Neural cell (in vitro differentiated cells): ENCODE data around the gene POLK. TPM values are rescaled to one million over a fixed set of nuclear protein-coding genes. Genes with fewer than 3 reads are reported as not detected.
"Not testable (repeated sequence)": the region's sequence is repeated elsewhere in the genome, so short reads cannot be mapped to it uniquely, and the experiment has no call there.

Experiments used
- H2AFZ ChIP-seq: fragments of 200-600, 300-800 bp; sonication (generic), shearing (Covaris generic); 2 replicates; pipeline ENCODE4 v1.6.0; 2014; ENCODE audit warnings: low read depth, mild to moderate bottlenecking, antibody characterized with exemption, low read length, moderate library complexity
- H3F3A ChIP-seq: fragments of 200-600 bp; shearing (Covaris generic); 2 replicates; pipeline ENCODE4 v1.6.1; 2016; ENCODE audit warnings: mild to moderate bottlenecking, moderate library complexity, mixed read lengths, antibody characterized with exemption, low read length; ENCODE audit not compliant: insufficient read depth, poor library complexity, severe bottlenecking
- H3K27ac ChIP-seq: fragments of 200-600, 300-800 bp; sonication (generic), shearing (Covaris generic); 2 replicates; pipeline ENCODE4 v1.5.1; 2014; ENCODE audit warnings: mild to moderate bottlenecking, low read length, moderate library complexity
- H3K27me3 ChIP-seq: fragments of 300-800, 200-600 bp; sonication (generic), shearing (Covaris generic); 2 replicates; pipeline ENCODE4 v1.6.0; 2014; ENCODE audit warnings: mild to moderate bottlenecking, low read depth, low read length, moderate library complexity; ENCODE audit not compliant: insufficient read depth
- H3K36me3 ChIP-seq: fragments of 300-800, 200-600 bp; sonication (generic), shearing (Covaris generic); 2 replicates; pipeline ENCODE4 v1.5.1; 2014; ENCODE audit warnings: mild to moderate bottlenecking, antibody characterized with exemption, low read length, moderate library complexity; ENCODE audit not compliant: insufficient read depth
- H3K4me2 ChIP-seq: fragments of 300-800, 200-600 bp; sonication (generic), shearing (Covaris generic); 2 replicates; pipeline ENCODE4 v1.6.0; 2014; ENCODE audit warnings: mild to moderate bottlenecking, low read length
- H3K4me3 ChIP-seq: fragments of 300-800, 200-600 bp; sonication (generic), shearing (Covaris generic); 2 replicates; pipeline ENCODE4 v1.5.1; 2014; ENCODE audit warnings: mild to moderate bottlenecking, low read length, moderate library complexity
- H3K79me2 ChIP-seq: fragments of 200-600 bp; shearing (Covaris generic); replicated peaks from 2 replicates; pipeline ENCODE4 v1.6.0; 2014; ENCODE audit warnings: mild to moderate bottlenecking, low read length, moderate library complexity; ENCODE audit not compliant: insufficient read depth
- H3K9ac ChIP-seq: fragments of 300-800, 200-600 bp; sonication (generic), shearing (Covaris generic); 2 replicates; pipeline ENCODE4 v1.6.1; 2016; ENCODE audit warnings: mild to moderate bottlenecking, low read length, mixed read lengths
- H3K9me2 ChIP-seq: fragments of 200-600 bp; shearing (Covaris generic); 2 replicates; pipeline ENCODE4 v1.6.1; 2016; ENCODE audit warnings: mild to moderate bottlenecking, low read length, mixed read lengths; ENCODE audit not compliant: insufficient read depth
- H3K9me3 ChIP-seq: fragments of 200-600, 300-800 bp; sonication (generic), shearing (Covaris generic); 2 replicates; pipeline ENCODE4 v1.6.1; 2016; ENCODE audit warnings: mild to moderate bottlenecking, mixed run types, low read length, moderate library complexity, mixed read lengths
- H4K20me1 ChIP-seq: fragments of 200-600 bp; shearing (Covaris generic); 2 replicates; pipeline ENCODE4 v1.6.1; 2016; ENCODE audit warnings: mild to moderate bottlenecking, mixed run types; ENCODE audit not compliant: insufficient read depth
- CTCF ChIP-seq: fragments of 450-650 bp; IDR thresholded peaks from 2 replicates; pipeline ENCODE4 v1.5.1; 2014; ENCODE audit warnings: antibody characterized with exemption, mild to moderate bottlenecking, moderate library complexity; ENCODE audit not compliant: poor library complexity, severe bottlenecking
- EP300 ChIP-seq: fragments of 450-650 bp; conservative IDR thresholded peaks from 2 replicates; pipeline ENCODE4 v1.6.1; 2014; ENCODE audit warnings: antibody characterized with exemption, mild to moderate bottlenecking, moderate library complexity; ENCODE audit not compliant: poor library complexity, severe bottlenecking
- EZH2 ChIP-seq: fragments of 200-600, 300-800 bp; shearing (Covaris generic), sonication (generic); IDR thresholded peaks from 2 replicates; pipeline ENCODE4 v1.6.1; 2014; ENCODE audit warnings: antibody characterized with exemption, low read length, borderline replicate concordance, mild to moderate bottlenecking; ENCODE audit not compliant: insufficient read depth, poor library complexity, severe bottlenecking
- MXI1 ChIP-seq: fragments of 450-650 bp; conservative IDR thresholded peaks from 2 replicates; pipeline ENCODE4 v1.6.1; 2014; ENCODE audit warnings: antibody characterized with exemption, mild to moderate bottlenecking; ENCODE audit not compliant: poor library complexity, severe bottlenecking
- RAD21 ChIP-seq: fragments of 450-650 bp; conservative IDR thresholded peaks from 2 replicates; pipeline ENCODE4 v1.6.1; 2014; ENCODE audit warnings: antibody characterized with exemption, mild to moderate bottlenecking, moderate library complexity
- REST ChIP-seq: IDR thresholded peaks from 2 replicates; pipeline ENCODE4 v1.6.1; 2012; ENCODE audit warnings: borderline replicate concordance
- SMC3 ChIP-seq: fragments of 450-650 bp; conservative IDR thresholded peaks from 2 replicates; pipeline ENCODE4 v1.6.1; 2014; ENCODE audit warnings: antibody characterized with exemption, mild to moderate bottlenecking, moderate library complexity; ENCODE audit not compliant: poor library complexity
- TAF1 ChIP-seq: IDR thresholded peaks from 2 replicates; pipeline ENCODE4 v1.6.1; 2012; ENCODE audit warnings: low read depth
- polyA plus RNA-seq: library from polyadenylated mRNA; depleted of rRNA; stranded (reverse); fragments of >200 nt; gene quantifications from 2 replicates; pipeline ENCODE4 v1.2.3, GENCODE V29; 2014

The POLK gene
- polyA plus RNA-seq, 1 donor from 2014 or later, result 36.4 TPM

- Histone ChIP-seq H3K4me2 (no peak overlapping the region), H3K36me3 (no peaks in the 10 kb centered on the region), H3K9me2 (no peaks in the 10 kb centered on the region), H3K79me2 (no peaks in the 10 kb centered on the region), H2AFZ (no peak overlapping the region), H4K20me1 (no peaks in the 10 kb centered on the region), H3K9me3 (no peaks in the 10 kb centered on the region), H3K27ac (no peak overlapping the region), H3K4me3 (no peak overlapping the region), H3F3A (no peaks in the 10 kb centered on the region), H3K9ac (no peak overlapping the region), H3K27me3 (peaks cover 11% of the 10 kb centered on the region)
- no peak for TF ChIP-seq CTCF
- TF ChIP-seq TAF1, result no peak
- no peak for TF ChIP-seq REST
- TF ChIP-seq EZH2, result no peak
Observed at GRCh38 chr5:75608870-75609269, 97.2 kb downstream of the POLK start.

GRCh38 chr5:75610201-75610600, 98.5 kb downstream of the POLK start:
- Histone ChIP-seq H2AFZ (no peak overlapping the region), H3K27ac (no peak overlapping the region), H3K36me3 (no peaks in the 10 kb centered on the region), H3K4me2 (no peak overlapping the region), H3F3A (no peaks in the 10 kb centered on the region), H3K27me3 (peaks cover 11% of the 10 kb centered on the region), H3K9me3 (no peaks in the 10 kb centered on the region), H4K20me1 (no peaks in the 10 kb centered on the region), H3K4me3 (no peak overlapping the region), H3K79me2 (no peaks in the 10 kb centered on the region), H3K9ac (no peak overlapping the region), H3K9me2 (no peaks in the 10 kb centered on the region)
- TF ChIP-seq TAF1 (no peak), CTCF (no peak), RAD21 (no peak), MXI1 (no peak), EZH2 (no peak), EP300 (no peak), REST (no peak), SMC3 (no peak)

- Histone ChIP-seq H3K4me3 (peak overlapping the region; percentile 49), H3K27me3 (peaks cover 11% of the 10 kb centered on the region)
- H3F3A ChIP-seq, H3K4me2 ChIP-seq, H2AFZ ChIP-seq, H3K9me2 ChIP-seq, H3K9ac ChIP-seq, H4K20me1 ChIP-seq, H3K27ac ChIP-seq, H3K79me2 ChIP-seq, H3K36me3 ChIP-seq, H3K9me3 ChIP-seq: not testable (repeated sequence)
Observed at GRCh38 chr5:75610859-75611310, 99.2 kb downstream of the POLK start.
